ENCODE data around the gene ZNF667.

Gene ZNF667

DNA sequence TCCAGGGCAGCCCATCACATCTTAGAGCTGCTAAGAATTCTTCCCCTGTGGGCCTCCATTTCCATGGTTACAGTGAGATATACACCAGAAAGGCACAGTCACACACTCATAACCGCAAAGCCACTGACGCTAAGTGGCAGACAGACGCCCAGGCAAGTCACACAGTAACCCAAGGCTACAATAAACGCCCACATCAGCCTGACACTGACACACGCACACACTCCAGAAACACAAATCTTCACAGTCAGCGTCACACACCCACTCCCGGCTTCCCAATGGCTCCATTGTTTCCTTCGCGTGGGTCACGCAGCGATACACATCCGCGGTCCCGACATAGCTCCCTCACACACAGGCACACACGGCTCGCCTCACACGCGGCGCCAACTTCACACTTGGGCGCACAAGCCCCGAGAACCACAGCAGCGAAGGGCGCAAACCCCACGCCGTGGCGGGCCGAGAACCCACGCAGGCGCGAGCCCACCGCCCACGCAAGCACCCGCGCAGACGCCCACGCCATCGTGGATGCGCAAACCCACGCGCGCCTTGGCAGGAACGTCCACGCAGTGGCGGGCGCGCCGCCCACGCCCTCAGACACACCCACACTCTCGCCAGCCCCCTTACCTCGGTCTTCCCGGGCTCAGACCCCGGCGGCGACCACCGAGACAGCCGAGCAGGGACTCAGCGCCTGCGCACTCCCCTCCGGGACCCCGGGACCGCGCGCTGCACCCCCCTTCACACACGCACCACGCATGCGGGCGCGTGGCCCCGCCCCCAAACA, at the start of gene ZNF667:
ZNF667 (minus strand) TSS at position 695 of the 778 bp plus-strand sequence. CDS start 14,975 bp downstream, outside the sequence.
- DNase-seq, result peak; percentile 54

DNA sequence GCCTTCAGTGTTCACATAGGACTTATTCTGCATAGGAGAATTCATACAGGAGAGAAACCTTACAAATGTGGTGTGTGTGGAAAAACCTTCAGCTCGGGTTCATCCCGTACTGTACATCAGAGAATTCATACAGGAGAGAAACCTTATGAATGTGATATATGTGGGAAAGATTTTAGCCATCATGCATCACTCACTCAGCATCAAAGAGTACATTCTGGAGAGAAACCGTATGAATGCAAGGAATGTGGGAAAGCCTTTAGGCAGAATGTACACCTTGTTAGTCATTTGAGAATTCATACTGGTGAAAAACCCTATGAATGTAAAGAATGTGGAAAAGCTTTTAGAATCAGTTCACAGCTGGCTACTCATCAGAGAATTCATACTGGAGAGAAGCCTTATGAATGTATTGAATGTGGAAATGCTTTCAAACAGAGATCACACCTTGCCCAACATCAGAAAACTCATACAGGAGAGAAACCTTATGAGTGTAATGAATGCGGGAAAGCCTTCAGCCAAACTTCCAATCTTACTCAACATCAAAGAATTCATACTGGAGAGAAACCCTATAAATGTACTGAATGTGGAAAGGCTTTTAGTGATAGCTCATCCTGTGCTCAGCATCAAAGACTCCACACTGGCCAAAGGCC, 48.2 kb upstream of the ZNF667 start:
- no peak for DNase-seq

DNA sequence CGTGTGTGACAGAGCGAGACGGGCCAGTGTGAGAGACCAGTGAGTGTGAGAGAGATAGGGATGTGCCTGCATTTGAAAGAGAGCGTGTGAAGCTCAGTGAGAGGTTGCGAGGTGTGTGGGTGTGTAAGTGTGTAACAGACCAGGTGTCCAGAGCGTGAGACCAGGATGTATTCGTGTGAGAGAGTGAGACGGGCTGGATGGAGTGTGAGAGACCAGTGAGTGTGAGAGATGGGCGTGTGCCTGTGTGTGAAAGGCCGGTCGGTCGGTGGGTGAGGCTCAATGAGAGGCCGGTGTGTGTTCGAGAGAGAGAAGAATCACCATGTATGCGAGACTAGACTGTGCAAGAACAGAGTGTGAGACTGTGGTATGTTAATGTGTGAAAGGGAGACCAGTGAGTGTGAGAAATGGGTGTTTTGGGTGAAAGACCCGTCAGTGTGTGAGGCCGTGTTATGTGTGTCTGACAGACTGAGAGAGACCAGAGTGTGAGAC, 31.2 kb upstream of the ZNF667 start:
- no peak for DNase-seq

DNA sequence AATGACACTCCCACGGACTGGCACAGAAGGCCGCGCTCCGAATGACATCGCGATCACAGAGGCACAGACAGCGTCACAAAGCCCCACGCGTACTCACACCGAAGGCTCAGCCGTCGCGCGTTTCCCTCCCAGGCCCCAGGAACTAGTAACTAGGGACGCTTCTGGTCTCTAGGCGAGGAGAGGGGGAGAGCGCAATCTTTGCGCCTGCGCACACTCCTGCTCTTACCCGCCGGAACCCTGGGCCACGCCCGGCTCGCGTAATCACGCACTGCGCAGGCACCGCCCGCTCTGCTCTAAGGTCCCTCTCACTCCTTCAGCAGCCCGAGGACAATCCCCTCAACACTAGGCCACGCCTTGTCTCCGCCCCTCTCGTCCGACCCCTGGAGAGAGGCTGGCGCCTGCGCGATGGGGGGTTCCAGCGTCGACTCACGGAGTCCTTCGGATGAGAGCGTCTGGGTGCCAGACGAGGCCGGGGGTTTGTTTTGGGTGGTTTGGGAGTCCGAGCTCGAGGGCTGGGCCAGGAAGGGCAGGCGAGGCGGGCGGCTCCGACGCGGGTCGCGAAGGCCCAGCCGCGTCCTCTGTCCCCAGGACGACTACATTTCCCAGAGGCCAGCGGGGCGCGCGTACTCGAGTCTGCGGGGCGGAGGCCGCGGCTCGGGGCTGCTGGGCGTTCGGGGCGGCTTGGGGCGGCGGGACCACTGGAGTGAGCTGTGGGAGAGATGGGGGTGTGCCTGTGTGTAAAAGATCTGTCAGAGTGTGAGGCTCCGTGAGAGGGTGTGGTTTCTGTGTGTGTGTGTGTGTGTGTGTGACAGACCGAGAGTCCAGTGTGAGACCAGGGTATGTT, 30.5 kb upstream of the ZNF667 start, which contains the start of gene ZNF471:
ZNF471 (plus strand) TSS at position 410 of the 844 bp plus-strand sequence. CDS start 3,717 bp downstream, outside the sequence.
- DNase-seq, result peak; percentile 99

DNA sequence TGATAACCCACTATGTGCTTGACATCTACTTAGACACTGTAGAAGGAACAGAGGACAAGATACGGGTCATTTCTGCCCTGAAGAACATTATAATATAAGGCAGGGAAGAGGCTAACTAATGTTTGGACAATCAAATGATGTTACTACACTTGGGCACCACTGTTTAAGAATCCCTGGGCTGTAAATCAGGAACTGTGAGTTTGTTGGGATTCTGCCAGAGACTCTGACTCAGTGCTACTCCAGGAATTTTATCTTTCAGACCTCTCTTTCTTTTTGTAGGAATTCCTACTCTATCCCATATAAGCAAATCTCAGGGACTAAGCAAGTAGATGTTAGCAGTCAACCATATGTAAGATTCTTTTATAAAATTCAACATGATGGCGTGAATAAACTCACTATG, 27.4 kb upstream of the ZNF667 start:
- DNase-seq, result no peak

DNA sequence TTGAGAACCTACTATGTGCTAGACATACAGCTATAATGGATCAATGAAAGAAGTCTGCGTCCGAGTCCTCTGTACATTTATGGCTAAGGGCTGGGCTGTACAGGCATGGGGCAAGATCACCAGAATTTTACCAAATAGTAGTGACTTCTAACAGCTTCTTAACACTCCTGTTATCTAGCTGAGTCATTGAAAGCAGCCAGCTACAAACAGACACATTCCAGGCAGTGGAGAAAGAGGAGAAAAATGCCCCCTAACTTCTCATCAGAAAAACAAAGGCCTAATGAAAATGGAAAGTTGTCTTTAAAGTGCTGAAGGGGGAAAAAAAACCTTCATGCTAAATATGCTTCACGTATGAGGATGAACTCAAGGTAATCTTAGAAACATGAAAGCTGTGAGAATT, 14.3 kb upstream of the ZNF667 start:
- DNase-seq, result no peak

DNA sequence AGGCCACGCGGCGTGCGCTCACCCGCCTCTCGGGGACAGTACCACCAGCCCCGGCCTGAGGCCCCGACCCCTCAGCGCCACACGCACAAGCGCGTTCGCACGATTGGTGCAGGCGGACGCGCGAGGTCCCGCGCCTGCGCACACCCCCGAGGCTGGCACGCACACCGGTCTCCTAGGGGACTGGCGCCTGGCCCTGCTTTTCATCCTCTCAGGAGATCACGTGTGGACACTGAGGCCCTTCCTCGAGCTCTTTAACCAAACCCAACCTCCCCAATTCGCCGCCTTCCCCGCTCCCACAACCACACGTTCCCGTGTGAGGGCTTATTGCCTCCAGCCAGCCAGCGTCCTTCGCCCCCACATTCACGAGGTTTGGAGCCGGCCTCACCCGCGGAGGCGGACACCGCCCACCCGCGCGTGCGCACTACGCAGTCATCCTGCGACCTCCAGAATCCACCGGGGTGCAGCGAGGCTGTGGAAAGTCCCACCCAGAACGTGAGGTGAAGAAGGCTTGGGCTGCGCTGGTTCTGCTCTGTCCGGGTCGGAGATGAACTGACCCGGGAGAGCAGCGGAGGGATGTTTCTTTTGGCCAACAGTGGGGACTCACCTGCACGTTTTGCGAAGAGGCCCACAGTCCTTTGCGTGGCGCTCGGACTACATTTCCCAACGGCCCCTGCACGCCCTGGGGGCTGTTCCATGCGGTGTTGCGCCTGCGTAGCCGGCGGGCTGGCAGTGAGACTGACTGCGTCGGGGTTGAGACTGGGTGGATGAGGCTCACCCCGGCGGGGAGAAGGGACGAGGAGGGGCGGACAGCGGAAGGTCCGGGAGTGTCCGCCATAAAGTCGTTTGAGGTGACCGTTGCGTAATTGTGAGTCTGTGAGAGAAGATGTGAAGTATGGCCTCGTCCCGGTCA, 539 bp upstream of the ZNF667 start:
- DNase-seq, result peak; percentile 97

DNA sequence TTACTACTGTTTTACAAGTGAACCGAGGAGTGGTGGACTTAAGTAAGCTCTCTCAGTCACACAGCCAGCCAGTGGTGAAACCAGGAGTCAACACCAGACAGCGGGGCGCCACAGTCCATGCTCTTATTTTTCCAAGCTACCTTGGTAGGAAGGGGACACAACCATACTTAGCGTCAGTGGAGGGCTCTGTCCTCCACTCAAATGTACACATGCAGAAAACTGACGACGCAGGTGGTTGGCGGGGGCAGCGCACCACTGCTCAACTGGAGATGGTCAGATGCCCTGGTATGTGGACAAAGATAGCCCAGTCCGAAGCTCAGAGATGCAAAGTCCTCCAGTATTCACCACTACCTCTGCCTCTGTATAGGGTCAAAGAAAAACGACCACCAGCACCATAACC, 1.1 kb downstream of the ZNF667 start:
- no peak for DNase-seq

DNA sequence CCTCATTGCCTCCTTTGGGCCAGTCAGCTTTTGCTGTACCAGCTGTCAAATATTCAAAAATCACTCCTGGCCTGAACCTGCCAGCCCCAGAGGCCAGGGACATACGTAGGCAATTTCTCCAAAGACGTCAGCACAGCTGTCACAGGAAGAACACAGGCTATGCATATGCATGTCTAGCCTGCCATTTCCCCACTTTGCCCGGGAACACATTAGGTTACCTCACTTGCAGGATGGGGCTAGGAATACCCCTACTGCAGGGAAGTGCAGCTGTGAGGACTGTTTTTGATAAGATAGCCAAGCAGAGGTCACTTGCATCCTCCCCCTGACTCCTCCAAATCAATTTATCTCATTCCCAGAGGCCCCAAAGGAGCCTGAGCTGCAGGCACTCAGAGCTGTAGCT, 2.8 kb downstream of the ZNF667 start:
- no peak for DNase-seq

DNA sequence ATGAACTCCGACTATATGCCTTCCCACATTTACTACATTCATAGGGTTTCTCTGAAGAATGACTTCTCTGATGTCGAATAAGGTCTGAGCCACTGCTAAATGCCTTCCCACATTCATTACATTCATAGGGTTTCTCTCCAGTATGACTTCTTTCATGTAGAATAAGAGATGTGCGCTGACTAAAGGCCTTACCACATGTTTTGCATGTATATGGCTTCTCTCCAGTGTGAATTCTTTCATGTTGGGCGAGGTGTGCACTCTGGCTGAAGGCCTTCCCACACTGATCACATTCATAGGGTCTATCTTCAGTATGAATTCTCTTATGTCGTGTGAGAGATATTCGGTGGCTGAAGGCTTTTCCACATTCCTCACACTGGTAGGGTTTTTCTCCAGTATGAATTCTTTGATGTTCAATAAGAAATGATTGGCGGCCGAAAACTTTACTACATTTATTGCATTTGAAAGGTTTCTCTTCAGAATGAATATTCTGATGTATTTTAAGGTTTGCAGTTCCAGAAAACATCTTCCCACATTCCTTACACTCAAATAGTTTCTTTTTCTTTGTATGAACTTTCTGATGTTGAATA, 35.8 kb downstream of the ZNF667 start:
- DNase-seq, result no peak

DNA sequence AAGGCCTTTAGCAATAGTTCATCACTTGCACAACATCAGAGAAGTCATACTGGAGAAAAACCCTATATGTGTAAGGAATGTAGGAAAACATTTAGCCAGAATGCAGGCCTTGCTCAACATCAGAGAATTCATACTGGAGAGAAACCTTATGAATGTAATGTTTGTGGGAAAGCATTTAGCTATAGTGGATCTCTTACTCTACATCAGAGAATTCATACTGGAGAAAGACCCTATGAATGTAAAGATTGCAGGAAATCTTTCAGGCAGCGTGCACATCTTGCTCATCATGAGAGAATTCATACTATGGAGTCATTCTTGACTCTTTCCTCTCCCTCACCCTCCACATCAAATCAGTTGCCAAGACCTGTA, 53.2 kb downstream of the ZNF667 start:
- no peak for DNase-seq

DNA sequence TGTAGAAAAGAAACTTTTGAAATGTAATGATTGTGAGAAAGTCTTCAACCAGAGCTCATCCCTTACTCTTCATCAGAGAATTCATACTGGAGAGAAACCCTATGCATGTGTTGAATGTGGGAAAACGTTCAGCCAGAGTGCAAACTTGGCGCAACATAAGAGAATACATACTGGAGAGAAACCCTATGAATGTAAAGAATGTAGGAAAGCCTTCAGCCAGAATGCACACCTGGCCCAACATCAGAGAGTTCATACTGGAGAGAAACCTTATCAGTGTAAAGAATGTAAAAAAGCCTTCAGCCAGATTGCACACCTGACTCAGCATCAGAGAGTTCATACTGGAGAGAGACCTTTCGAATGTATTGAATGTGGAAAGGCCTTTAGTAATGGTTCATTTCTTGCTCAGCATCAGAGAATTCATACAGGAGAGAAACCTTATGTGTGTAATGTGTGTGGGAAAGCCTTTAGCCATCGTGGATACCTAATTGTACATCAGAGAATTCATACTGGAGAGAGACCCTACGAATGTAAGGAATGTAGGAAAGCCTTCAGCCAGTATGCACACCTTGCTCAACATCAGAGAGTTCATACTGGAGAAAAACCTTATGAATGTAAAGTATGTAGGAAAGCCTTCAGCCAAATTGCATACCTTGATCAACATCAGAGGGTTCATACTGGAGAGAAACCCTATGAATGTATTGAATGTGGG, 53.7 kb downstream of the ZNF667 start:
- DNase-seq, result no peak

DNA sequence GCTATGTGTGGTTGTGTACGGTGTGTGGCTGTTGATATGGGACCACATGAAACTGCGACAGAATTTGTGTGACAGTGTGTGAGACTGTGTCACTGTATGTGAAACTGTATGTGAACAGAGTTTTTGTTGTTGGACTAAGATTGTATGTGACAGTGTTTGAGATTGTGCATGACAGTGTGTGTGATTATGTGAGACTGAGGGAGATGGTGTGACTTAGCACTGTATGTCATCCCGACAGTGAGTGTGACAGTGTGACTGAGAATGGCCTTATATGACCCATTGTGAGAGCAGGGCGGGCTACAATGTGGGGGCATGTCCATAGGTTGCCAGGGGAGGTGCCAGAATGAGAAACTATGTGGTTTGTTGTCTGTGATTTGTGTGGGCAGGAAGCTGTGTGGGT, 72.1 kb downstream of the ZNF667 start:
- DNase-seq, result no peak

DNA sequence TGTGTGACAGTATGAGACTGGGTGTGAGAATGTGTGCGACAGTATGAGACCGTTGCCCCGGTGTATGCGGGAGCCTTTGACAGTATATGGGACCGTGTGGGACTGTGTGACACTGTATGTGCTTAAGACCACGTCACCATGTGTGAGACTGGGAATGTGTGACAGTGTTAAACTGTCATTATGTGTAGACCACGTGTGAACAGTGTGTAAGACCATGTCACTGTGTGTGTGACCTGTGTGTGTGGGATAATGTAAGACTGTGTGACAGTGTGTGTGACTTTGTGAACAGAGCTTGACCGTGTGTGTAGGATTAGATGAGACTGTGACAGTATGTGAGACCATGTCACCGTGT, 72.5 kb downstream of the ZNF667 start:
- no peak for DNase-seq

DNA sequence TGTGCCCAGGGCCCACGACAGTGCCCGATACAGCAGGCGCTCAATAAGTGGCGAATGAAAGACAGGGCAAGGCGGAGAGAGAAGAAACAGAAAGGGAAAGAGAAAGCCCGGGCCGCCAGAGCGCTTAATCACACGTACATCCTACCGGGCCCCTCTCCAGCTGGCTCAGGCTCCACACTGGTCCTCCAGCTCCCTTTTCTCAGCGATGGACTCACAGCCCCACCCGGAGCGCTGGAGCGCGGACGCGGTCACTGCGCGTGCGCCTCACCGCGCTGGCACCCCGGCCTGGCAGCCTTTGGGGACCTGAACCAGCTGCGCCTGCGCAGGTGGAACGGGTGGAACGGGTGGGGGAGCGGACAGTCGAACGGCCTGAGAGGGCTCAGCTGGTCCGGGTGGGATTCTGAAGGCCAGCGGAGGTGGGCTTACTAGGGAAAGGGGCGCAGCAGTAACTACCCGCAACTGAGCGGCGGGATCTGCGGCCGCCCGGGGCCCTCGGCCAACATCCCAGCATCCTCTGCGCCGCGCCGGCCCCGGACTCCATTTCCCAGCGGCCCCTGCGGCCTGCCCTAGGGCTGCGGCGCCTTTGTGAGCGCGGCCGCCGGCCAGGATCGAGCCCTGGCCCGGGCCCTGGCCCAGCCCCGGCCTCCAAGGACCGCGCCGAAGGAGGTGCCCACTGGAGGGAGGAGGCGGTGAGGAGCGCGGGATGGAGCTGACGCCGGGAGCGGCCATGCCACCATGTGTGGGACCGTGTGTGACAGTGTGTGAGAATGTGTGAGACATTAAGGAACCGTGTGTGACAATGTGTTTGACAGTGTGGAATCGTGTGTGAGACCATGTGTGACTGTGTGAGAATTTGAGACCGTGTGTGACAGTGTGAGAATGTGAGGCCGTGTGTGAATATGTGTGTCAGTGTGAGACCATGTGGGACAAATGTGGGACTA, 73.1 kb downstream of the ZNF667 start, which contains the start of gene ZNF583:
ZNF583 (plus strand) TSS at position 569 of the 941 bp plus-strand sequence. CDS start 2,783 bp downstream, outside the sequence.
- DNase-seq, result peak; percentile 98

DNA sequence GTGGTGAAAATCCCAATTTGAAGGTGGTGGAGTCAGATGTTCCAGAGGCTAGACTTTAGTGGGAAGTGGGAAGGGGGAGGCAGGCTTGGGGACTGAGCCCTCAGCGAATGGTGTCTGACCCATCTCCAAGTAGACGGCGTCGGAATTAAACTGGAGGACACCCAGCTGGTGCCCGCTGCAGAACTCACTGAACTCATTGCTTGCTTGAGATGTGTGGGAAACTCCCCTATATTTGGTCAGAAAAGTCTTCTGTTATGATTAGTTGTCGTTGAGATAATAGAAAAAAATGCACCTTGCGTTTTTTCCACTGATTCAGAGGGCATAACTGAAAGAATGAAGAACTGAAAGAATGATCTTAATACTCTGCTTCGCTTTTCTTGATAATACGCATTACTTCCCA, 73.9 kb downstream of the ZNF667 start:
- DNase-seq, result no peak

DNA sequence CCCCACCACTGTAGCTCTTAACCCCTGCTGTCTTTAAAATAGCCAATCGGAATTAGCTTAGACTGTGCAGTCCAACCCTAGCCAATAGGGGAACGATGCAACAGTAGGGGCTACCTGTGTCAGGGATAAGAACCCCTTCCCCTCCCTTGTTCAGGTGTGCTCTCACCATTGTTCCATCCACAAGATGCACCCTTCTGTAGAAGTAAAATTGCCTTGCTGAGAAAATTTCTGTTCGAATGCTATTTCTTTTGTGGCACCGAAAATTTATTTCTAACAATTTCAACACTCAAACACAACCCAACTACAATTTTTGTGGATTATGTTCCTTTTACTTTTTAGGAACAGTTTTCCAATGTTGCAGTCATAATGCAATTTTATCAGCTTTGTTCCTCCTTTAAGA, 76.7 kb downstream of the ZNF667 start:
- no peak for DNase-seq

DNA sequence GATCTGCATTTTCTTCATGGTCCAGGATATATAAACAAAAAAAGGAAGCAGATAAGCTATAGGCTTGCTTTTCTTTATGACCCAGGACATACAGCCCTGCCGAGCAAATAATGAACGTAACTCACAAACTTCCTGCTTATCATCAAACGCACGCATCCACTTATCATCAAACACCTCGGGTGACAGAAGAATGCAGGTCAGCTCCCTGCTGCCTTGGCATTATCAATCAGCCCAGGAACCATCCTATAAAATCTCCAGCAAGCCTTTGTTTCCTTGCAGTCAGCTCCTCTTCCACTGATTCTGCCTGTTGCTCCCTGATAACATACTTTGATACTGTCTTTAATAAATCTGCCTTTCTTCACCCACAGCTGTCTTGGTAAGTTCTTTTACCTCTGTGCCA, 78.3 kb downstream of the ZNF667 start:
- no peak for DNase-seq

DNA sequence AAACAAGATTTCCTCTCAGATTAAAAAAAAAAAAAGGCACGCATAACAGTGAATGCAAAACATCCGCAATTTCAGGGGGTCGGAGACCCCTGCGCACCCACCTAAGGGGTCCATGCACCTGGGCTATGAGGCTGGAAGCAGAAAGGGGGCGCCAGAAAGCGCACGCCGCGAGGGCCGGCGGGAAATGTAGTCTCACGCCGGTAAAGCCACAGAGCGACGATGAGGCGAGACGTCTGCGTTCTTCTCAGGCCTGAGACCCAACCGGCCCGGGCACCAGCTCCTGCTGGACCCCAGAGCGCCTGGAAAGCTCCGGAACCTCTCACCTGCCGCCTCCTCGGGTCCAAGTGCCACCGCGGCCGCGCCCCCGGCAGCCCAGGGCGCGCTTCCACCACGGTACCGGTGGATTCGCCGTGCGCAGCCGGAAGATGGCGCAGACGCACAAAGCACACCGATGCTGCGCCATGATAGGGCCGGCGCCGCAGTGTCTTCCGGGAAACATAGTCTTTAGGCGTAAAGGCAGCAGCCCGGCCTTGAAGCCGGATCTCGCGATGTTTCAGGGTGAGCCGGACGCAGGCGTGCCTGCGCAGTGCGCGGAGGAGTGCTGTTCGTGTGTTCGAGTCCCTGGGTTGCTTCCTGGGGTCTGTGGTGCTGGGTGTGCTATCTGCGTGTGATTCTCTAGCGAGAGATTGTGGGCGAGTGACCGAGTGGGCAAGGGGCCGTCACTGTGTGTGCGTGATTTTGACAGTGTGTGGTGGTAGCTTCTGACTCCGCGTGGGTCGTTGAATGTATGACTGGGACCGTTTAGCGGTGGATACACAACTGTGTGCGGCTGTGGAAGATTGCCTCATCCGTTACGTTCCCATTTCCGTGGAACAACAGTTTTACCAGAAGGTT, 83.8 kb downstream of the ZNF667 start, which contains the start of gene ZNF582:
ZNF582 (minus strand) TSS at position 416 of the 894 bp plus-strand sequence. CDS start 1,782 bp downstream, outside the sequence.
- peak; percentile 96 for DNase-seq

All from right forelimb (tissue), 1 donor.